GM13976 (cell line): ENCODE data around the gene DPYSL5.

Experiments used
- DNase-seq: peaks from one replicate; pipeline ENCODE4 v3.0.0; 2012; ENCODE audit warnings: low spot score
- CTCF ChIP-seq: IDR thresholded peaks from 2 replicates; pipeline ENCODE4 v1.5.1; 2012; ENCODE audit warnings: borderline replicate concordance, mild to moderate bottlenecking; ENCODE audit not compliant: insufficient read depth; ENCODE audit errors: extremely low read depth, missing control alignments, control extremely low read depth
- in situ Hi-C: fragments of 300-500 bp; cut with MboI; formaldehyde crosslinking; loops from one replicate; pipeline ENCODE4 v1.12.0; 2022; ENCODE audit warnings: low sequenced_read_pairs, mixed read lengths, inconsistent platforms; ENCODE audit not compliant: unreplicated experiment

Gene DPYSL5

DNA sequence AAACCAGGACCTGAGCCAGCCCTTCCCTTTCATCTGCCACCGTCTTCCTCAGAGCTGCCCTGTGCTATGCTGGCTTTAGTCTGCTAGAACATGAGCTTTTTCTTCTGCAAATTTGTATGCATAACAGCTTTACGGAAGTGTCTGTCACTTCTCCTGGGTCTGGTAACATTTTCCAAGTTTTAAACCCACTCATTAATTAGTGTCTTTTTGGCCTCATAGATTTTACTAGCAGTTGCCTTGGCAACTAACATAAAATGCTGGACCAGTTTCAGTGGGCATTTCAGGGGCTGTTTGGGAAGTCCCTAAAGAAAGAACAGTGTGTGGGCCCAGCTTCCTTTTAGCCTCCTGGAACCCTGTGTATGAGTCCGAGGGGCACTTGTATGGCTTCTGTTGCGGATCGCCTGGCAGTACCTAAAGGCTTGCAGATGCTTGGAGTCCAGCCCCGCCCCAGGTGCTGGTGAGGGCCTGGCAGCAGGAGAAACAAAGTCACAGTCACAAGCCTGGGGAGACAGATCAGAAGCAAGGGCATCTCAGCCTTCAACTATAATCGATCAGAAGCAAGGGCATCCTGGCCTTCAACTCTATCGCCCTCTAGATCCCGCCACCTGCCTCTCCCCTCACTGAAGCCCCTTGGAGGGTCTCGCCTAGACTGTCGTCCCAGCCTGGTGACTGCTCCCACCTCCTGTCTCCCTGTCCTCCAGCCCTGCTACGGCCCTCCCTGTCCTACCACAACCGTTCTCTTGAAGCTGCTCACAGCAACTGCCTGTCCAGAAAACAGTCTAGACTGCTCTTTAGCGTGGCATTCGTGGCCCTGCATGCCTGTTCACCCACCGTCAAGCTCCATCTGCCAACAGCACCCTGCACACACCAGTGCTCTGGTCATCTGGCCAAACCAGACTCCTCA is 85.8 kb downstream of the DPYSL5 start:
- in situ Hi-C loops: loop anchor here (25.0 kb wide), 1 partner anchor 96 kb away; the partner anchor contains the start of gene DPYSL5
- TF ChIP-seq CTCF: no peak
- DNase-seq: no peak

DNA sequence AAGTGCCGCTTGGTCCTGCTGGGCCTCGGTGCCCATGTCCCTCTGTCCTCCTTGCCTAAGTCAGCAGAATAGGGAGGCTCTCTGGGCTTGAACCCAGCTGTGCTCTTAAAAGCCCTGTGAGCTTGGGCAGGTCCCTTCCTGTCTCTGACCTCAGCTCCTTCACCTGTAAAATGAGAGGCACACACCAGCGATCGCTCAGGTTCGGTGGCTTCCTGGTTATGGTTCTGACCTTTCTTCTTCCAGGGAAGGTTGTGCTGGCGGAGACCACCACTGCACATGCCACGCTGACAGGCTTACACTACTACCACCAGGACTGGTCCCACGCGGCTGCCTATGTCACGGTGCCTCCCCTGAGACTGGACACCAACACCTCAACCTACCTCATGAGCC is 86.4 kb downstream of the DPYSL5 start:
- DNase-seq: no peak
- no peak for TF ChIP-seq CTCF
- in situ Hi-C loops: loop anchor here (25.0 kb wide), 1 partner anchor 97 kb away; the partner anchor contains the start of gene DPYSL5

- in situ Hi-C loops: loop anchor here (25.0 kb wide), 1 partner anchor 98 kb away; the partner anchor contains the start of gene DPYSL5
- TF ChIP-seq CTCF: no peak
- DNase-seq: no peak
Observed at GRCh38 chr2:26934985-26935384, 87.1 kb downstream of the DPYSL5 start.

DNA sequence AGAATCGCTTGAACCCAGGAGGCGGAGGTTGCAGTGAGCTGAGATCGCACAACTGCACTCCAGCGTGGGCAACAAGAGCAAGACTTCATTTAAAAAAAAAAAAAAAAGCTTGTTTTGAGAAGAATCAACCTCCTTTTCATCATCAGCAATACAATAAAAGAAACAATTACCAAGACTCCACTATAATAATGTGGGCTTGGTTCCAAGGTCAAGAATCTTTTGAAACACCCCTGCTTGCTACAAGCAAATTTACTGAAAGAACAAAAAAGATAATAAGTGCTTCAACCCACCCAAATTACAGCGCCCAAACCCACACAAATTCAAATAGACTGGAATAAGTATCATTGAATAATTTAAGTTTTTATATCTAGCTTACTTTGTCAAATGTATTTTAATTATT is 88.9 kb downstream of the DPYSL5 start:
- DNase-seq: no peak
- TF ChIP-seq CTCF: no peak
- in situ Hi-C loops: loop anchor here (25.0 kb wide), 1 partner anchor 100 kb away; the partner anchor contains the start of gene DPYSL5

DNA sequence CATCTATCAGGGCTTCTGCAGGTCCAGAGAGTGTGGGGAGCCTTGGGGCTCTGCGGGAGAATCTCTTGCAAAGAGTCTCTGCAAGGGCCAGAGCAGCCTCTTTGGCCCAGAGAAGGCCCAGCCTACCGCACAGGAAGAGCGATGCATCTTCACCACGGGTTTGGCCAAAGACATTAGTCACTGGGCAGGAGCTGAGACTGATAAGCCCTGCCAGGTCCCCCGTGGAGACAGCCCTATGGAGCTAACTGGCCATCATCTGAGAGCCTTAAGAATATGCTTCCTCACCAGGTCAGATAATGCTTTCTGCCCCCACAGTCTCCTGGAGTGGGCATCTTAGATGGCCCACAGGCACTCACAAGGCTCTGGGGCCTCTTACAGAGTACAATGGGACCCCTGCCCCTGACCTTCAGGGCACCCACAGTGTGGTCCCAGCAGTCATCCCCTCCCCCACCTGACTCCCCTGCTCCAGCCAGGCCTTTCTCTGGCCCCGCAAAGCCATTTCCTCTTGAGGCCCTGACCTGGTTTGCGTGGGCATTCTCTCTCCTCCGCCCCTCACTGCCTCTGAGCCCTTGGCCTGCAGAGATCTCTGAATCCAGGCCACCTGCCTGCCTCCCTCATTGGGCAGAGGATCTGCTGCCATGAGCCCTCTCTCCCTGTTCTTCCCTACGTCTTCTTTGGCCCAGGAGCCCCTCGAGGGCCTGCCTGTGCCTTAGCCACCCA is 90.6 kb downstream of the DPYSL5 start:
- in situ Hi-C loops: loop anchor here (25.0 kb wide), 1 partner anchor 101 kb away; the partner anchor contains the start of gene DPYSL5
- DNase-seq: no peak
- no peak for TF ChIP-seq CTCF

DNA sequence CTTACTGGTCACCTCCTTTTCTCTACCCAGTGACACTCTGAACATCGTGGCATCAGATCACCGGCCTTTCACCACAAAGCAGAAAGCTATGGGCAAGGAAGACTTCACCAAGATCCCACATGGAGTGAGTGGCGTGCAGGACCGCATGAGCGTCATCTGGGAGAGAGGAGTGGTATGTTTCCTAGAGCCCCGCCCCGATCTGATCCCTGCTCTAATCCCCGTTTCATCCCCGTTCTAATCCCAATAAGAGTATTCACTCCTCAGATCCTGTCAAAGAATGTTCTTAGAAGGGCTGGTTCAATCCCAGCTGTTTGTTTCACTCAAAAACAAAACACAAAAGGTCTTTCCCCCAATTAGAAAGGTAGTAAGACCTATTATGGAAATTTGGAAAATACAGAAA is 92.1 kb downstream of the DPYSL5 start:
- DNase-seq: no peak
- TF ChIP-seq CTCF: no peak
- in situ Hi-C loops: loop anchor here (25.0 kb wide), 1 partner anchor 103 kb away; the partner anchor contains the start of gene DPYSL5
